A549 (cell line): ENCODE measurements around the gene RUVBL2. TPM values are rescaled to one million over a fixed set of nuclear protein-coding genes. Genes with fewer than 3 reads are reported as not detected.

Experiments used
- ATAC-seq, 2 experiments: fragments of 200-7000 bp in 1 of 2; fragments of >200 bp in 1 of 2; cut with Nextera tagmentation in 1 of 2; cut with Tn5 transposase in 1 of 2; 3 replicates each; pipeline versions ENCODE4 v1.8.0 to v1.9.1; 2018 to 2020; ENCODE audit warnings: mild to moderate bottlenecking in 1 of 2, moderate library complexity in 1 of 2
- CTCF ChIA-PET: fragments of 300-600 bp; sonication (Branson Sonifier 250); formaldehyde crosslinking; extraction: SDS; loops from one replicate; lab custom pipeline; 2021; ENCODE audit warnings: antibody characterized with exemption, inconsistent platforms; lab: Yijun Ruan, JAX
- POLR2A ChIA-PET: fragments of 350-600 bp; formaldehyde crosslinking; extraction: SDS; loops from one replicate; lab custom pipeline; 2021; ENCODE audit warnings: antibody characterized with exemption, inconsistent platforms; lab: Yijun Ruan, JAX
- DNase-seq, 2 experiments: peaks; one replicate each; pipeline versions ENCODE4 v3.0.0 to v3.0.0-alpha.2; 2011 to 2016; ENCODE audit warnings: low read depth in 1 of 2, low spot score in 1 of 2
- FAIRE-seq: peaks from 2 replicates; lab custom pipeline; 2011; peaks lifted over from hg19 to GRCh38; lab: Jason Lieb, UNC
- H3K27ac ChIP-seq, 2 experiments: fragments of >200 bp; sonication (Bioruptor Twin); formaldehyde crosslinking; 3 replicates each; pipeline ENCODE4 v1.5.1; 2016 to 2017
- H3K4me1 ChIP-seq: fragments of >200 bp; sonication (Bioruptor Twin); formaldehyde crosslinking; 3 replicates; pipeline ENCODE4 v1.6.1; 2016
- H3K4me2 ChIP-seq: fragments of >200 bp; sonication (Bioruptor Twin); formaldehyde crosslinking; 3 replicates; pipeline ENCODE4 v1.6.1; 2016
- H3K4me3 ChIP-seq: fragments of >200 bp; sonication (Bioruptor Twin); formaldehyde crosslinking; 3 replicates; pipeline ENCODE4 v1.5.1; 2016
- H3K9me3 ChIP-seq: fragments of >200 bp; sonication (Bioruptor Twin); formaldehyde crosslinking; 3 replicates; pipeline ENCODE4 v1.6.1; 2016
- CBX2 ChIP-seq: fragments of 200-600 bp; sonication (generic); IDR thresholded peaks from 2 replicates; pipeline ENCODE4 v1.6.1; 2016; ENCODE audit warnings: low read depth, mild to moderate bottlenecking, borderline replicate concordance
- CHD4 ChIP-seq: fragments of 200-600 bp; sonication (generic); IDR thresholded peaks from 2 replicates; pipeline ENCODE4 v1.6.1; 2016; ENCODE audit warnings: antibody characterized with exemption, mild to moderate bottlenecking, borderline replicate concordance
- EP300 ChIP-seq, 2 experiments: fragments of >200 bp; sonication (Bioruptor Twin); formaldehyde crosslinking; IDR thresholded peaks; 2 replicates in 1 of 2; 3 replicates in 1 of 2; pipeline ENCODE4 v1.6.1; 2016 to 2017
- FOSB ChIP-seq: fragments of 250-450 bp; sonication (Bioruptor Pico); IDR thresholded peaks from 2 replicates; pipeline ENCODE4 v1.5.0; 2020; ENCODE audit warnings: mild to moderate bottlenecking, moderate library complexity
- FOXS1 ChIP-seq: fragments of 250-450 bp; sonication (Bioruptor Pico); IDR thresholded peaks from 2 replicates; pipeline ENCODE4 v1.5.0; 2020; ENCODE audit warnings: mild to moderate bottlenecking, moderate library complexity
- GATA3 ChIP-seq: IDR thresholded peaks from 2 replicates; pipeline ENCODE4 v1.6.1; 2012; ENCODE audit warnings: borderline replicate concordance
- HEYL ChIP-seq: fragments of 250-450 bp; sonication (Bioruptor Pico); IDR thresholded peaks from 2 replicates; pipeline ENCODE4 v1.8.0; 2021; ENCODE audit warnings: mild to moderate bottlenecking, moderate library complexity
- HOXA7 ChIP-seq: fragments of 250-450 bp; sonication (Bioruptor Pico); IDR thresholded peaks from 2 replicates; pipeline ENCODE4 v1.5.0; 2020; ENCODE audit warnings: mild to moderate bottlenecking, moderate library complexity
- HOXB13 ChIP-seq: fragments of 250-450 bp; sonication (Bioruptor Pico); IDR thresholded peaks from 2 replicates; pipeline ENCODE4 v1.5.0; 2020; ENCODE audit warnings: low read depth, mild to moderate bottlenecking, moderate library complexity
- HOXB5 ChIP-seq: fragments of 250-450 bp; sonication (Bioruptor Pico); IDR thresholded peaks from 2 replicates; pipeline ENCODE4 v1.5.0; 2020; ENCODE audit warnings: mild to moderate bottlenecking, moderate library complexity
- JUNB ChIP-seq: fragments of >200 bp; sonication (Bioruptor Twin); formaldehyde crosslinking; IDR thresholded peaks from 2 replicates; pipeline ENCODE4 v1.6.1; 2016
- KDM1A ChIP-seq: fragments of 200-600 bp; sonication (generic); IDR thresholded peaks from 2 replicates; pipeline ENCODE4 v1.6.1; 2016; ENCODE audit warnings: low read depth, mild to moderate bottlenecking
- KDM5A ChIP-seq: fragments of 200-600 bp; sonication (generic); IDR thresholded peaks from 2 replicates; pipeline ENCODE4 v1.6.1; 2016; ENCODE audit warnings: antibody characterized with exemption, mild to moderate bottlenecking
- MAZ ChIP-seq: fragments of 150-350 bp; IDR thresholded peaks from 2 replicates; pipeline ENCODE4 v1.6.1; 2014; ENCODE audit warnings: antibody characterized with exemption, low read depth, low read length, borderline replicate concordance
- MYC ChIP-seq: IDR thresholded peaks from 2 replicates; pipeline ENCODE4 v1.6.1; 2012; ENCODE audit warnings: mild to moderate bottlenecking, inconsistent platforms, low read length, improper control_type of control experiment, borderline replicate concordance
- NPAS2 ChIP-seq: fragments of 250-450 bp; sonication (Bioruptor Pico); IDR thresholded peaks from 2 replicates; pipeline ENCODE4 v1.8.0; 2022; ENCODE audit warnings: mild to moderate bottlenecking, moderate library complexity, borderline replicate concordance
- POLR2AphosphoS2 ChIP-seq: conservative IDR thresholded peaks from 2 replicates; pipeline ENCODE4 v1.6.1; 2012; ENCODE audit warnings: low read length, improper control_type of control experiment, inconsistent platforms
- RNF2 ChIP-seq: fragments of 200-600 bp; sonication (generic); IDR thresholded peaks from 2 replicates; pipeline ENCODE4 v1.6.1; 2016; ENCODE audit warnings: low read depth, mild to moderate bottlenecking, antibody characterized with exemption, moderate library complexity, borderline replicate concordance
- SREBF2 ChIP-seq: fragments of 450-650 bp; IDR thresholded peaks from 2 replicates; pipeline ENCODE4 v1.6.1; 2014; ENCODE audit warnings: mild to moderate bottlenecking, moderate library complexity
- TFCP2L1 ChIP-seq: fragments of 250-450 bp; sonication (Bioruptor Pico); IDR thresholded peaks from 2 replicates; pipeline ENCODE4 v1.5.0; 2021; ENCODE audit warnings: mild to moderate bottlenecking
- ZNF302 ChIP-seq: fragments of 250-450 bp; sonication (Bioruptor Pico); IDR thresholded peaks from 2 replicates; pipeline ENCODE4 v1.9.0; 2021; ENCODE audit warnings: inconsistent platforms, mild to moderate bottlenecking, moderate library complexity
- WGBS: methylation state at CpG from one replicate; pipeline ENCODE4 v1.1.6; 2017; ENCODE audit errors: missing lambda C conversion rate; 5-methylcytosine and 5-hydroxymethylcytosine counted together
- polyA plus RNA-seq, 4 experiments: library from polyadenylated mRNA; depleted of rRNA in 3 of 4; stranded (reverse); fragments of >200 nt; fragmentation: RNase III in 1 of 4; extraction: RNeasy Plus Mini Kit Qiagen cat#74134 plus additional on column Dnase treatment in 1 of 4; gene quantifications; 2 replicates in 3 of 4; 3 replicates in 1 of 4; pipeline ENCODE4 v1.2.3, GENCODE V29; 2011 to 2017
- TF ChIP-seq, protein P1 (sequence below): fragments of 250-450 bp; sonication (Bioruptor Pico); IDR thresholded peaks from 2 replicates; pipeline ENCODE4 v1.5.0; 2020; ENCODE audit warnings: low read depth, mild to moderate bottlenecking, moderate library complexity
- TF ChIP-seq, protein P2 (sequence below): IDR thresholded peaks from 2 replicates; pipeline ENCODE4 v1.6.1; 2012; ENCODE audit warnings: low read depth, borderline replicate concordance
- TF ChIP-seq, protein P3 (sequence below): fragments of >200 bp; sonication (Bioruptor Twin); formaldehyde crosslinking; IDR thresholded peaks from 2 replicates; pipeline ENCODE4 v1.6.1; 2016
- TF ChIP-seq, protein P4 (sequence below): IDR thresholded peaks from 2 replicates; pipeline ENCODE4 v1.6.1; 2012
- TF ChIP-seq, protein P5 (sequence below): fragments of 150-350 bp; IDR thresholded peaks from 2 replicates; pipeline ENCODE4 v1.6.1; 2014; ENCODE audit warnings: low read depth, mild to moderate bottlenecking, low read length
- TF ChIP-seq, protein P6 (sequence below): IDR thresholded peaks from 2 replicates; pipeline ENCODE4 v1.6.1; 2012

Gene RUVBL2
- polyA plus RNA-seq, 2 of the 4 experiments (the other 2 are of a cell fraction): 186 to 225 TPM

DNA sequence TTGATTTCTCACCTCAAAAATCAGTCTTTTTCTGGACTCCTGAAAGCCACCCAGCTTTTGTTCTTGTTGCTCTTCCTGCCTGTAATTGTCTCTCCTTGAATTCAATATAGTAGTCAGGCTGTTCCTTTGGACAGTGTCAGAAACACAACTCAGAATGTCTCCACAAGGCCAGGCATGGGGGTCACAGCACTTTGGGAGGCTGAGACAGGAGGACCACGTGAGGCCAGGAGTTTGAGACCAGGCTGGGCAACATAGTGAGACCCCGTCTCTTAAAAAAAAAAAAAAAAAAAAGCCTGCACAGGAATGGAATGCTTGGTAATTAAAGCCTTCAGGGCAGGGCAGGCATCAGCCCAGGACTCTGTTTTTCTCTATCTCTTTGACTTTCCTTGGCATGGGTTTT is 47.9 kb upstream of the RUVBL2 start:
- Histone ChIP-seq H3K4me1 (no peaks in the 10 kb centered on the region), H3K4me3 (no peak overlapping the region), H3K27ac (peak overlapping the region in 1 of 2 experiments; percentile 29; a peak in 2 of 6 replicates), H3K4me2 (no peak overlapping the region), H3K9me3 (peaks cover 5% of the 10 kb centered on the region)
- POLR2A ChIA-PET: interaction anchor here (1.1 kb wide), 2 partner anchors 9 to 13 kb away, joined by 3 to 4 read pairs; partner anchors contain the start of genes BAX and DHDH
- CTCF ChIA-PET: interaction anchor here (0.6 to 1.5 kb wide), 4 partner anchors 13 to 94 kb away, joined by 3 to 5 read pairs (median 4); partner anchors contain the start of genes DHDH, GYS1 and RUVBL2
- 86% methylated on average over 2 of the region's 2 CpGs for WGBS
- FAIRE-seq (no peak), ATAC-seq (no peak), DNase-seq (no peak)
- TF ChIP-seq HOXB13 (no peak), HEYL (no peak), FOSB (CRISPR knock-in tag) (no peak), KDM1A (no peak), KDM5A (no peak), JUNB (no peak), RNF2 (no peak), HOXA7 (CRISPR knock-in tag) (no peak), GATA3 (no peak), CHD4 (no peak), TFCP2L1 (CRISPR knock-in tag) (no peak), ZNF302 (CRISPR knock-in tag) (no peak)
- TF ChIP-seq, protein P1, sequence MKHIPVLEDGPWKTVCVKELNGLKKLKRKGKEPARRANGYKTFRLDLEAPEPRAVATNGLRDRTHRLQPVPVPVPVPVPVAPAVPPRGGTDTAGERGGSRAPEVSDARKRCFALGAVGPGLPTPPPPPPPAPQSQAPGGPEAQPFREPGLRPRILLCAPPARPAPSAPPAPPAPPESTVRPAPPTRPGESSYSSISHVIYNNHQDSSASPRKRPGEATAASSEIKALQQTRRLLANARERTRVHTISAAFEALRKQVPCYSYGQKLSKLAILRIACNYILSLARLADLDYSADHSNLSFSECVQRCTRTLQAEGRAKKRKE (CRISPR knock-in tag): no peak
- TF ChIP-seq, protein P2, sequence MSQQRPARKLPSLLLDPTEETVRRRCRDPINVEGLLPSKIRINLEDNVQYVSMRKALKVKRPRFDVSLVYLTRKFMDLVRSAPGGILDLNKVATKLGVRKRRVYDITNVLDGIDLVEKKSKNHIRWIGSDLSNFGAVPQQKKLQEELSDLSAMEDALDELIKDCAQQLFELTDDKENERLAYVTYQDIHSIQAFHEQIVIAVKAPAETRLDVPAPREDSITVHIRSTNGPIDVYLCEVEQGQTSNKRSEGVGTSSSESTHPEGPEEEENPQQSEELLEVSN: no peak
- TF ChIP-seq, protein P3, sequence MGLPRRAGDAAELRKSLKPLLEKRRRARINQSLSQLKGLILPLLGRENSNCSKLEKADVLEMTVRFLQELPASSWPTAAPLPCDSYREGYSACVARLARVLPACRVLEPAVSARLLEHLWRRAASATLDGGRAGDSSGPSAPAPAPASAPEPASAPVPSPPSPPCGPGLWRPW: no peak
- TF ChIP-seq, protein P4, sequence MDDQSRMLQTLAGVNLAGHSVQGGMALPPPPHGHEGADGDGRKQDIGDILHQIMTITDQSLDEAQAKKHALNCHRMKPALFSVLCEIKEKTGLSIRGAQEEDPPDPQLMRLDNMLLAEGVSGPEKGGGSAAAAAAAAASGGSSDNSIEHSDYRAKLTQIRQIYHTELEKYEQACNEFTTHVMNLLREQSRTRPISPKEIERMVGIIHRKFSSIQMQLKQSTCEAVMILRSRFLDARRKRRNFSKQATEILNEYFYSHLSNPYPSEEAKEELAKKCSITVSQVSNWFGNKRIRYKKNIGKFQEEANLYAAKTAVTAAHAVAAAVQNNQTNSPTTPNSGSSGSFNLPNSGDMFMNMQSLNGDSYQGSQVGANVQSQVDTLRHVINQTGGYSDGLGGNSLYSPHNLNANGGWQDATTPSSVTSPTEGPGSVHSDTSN: no peak
- TF ChIP-seq, protein P5, sequence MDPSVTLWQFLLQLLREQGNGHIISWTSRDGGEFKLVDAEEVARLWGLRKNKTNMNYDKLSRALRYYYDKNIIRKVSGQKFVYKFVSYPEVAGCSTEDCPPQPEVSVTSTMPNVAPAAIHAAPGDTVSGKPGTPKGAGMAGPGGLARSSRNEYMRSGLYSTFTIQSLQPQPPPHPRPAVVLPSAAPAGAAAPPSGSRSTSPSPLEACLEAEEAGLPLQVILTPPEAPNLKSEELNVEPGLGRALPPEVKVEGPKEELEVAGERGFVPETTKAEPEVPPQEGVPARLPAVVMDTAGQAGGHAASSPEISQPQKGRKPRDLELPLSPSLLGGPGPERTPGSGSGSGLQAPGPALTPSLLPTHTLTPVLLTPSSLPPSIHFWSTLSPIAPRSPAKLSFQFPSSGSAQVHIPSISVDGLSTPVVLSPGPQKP: no peak

DNA sequence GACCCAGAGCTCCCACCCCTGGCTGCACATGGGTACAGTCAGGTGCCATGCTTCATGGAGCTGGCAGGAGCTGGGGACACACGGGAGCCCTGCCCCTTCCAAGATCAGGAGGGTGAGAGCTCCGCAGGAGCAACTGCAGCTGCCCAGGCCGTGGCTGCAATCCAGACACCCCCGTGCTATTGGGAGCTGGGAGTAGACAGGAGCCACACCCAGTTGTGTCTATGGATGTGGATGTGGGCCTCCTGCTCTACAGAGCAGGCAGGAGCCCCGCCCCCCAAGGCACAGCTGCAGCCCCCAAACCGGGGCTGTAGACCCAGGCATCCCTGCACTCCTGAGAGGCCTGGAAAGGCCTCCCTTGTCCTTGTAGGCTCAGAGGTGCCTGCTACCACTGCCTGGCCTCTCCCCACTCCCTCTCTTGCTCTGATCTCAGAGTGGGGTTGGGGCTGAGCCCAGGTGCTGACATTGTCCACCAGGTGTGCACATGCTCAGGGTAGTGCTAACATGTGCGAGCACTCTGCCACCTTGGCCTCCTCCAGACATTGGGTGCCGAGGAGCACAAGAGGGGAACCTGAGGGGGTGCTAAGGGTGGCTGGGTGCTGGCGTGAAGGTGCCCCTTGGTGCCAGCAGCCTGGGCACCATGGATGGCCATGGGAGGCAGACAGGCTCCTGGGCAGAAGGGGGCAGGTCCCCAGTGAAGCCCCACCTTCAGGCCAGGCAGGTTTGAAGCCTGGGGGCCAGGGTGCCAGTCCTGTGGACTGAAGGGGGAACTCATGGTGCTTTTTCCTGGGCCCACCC is 47.0 kb upstream of the RUVBL2 start:
- Histone ChIP-seq H3K9me3 (no peaks in the 10 kb centered on the region), H3K4me3 (no peak overlapping the region), H3K4me1 (no peaks in the 10 kb centered on the region), H3K27ac (peak overlapping the region in 1 of 2 experiments; percentile 29; a peak in 2 of 6 replicates), H3K4me2 (no peak overlapping the region)
- DNase-seq (no peak), ATAC-seq (peak in 1 of 2 experiments; percentile 21; a peak in 3 of 6 replicates), FAIRE-seq (no peak)
- POLR2A ChIA-PET: interaction anchor here (1.1 kb wide), 2 partner anchors 8 to 13 kb away, joined by 3 to 4 read pairs; partner anchors contain the start of genes BAX and DHDH
- CTCF ChIA-PET: interaction anchor here (0.6 to 3.3 kb wide), 7 partner anchors 14 to 140 kb away, joined by 3 to 8 read pairs (median 4); partner anchors contain the start of genes DHDH, GYS1 and RUVBL2
- WGBS: 69% methylated on average over 8 of the region's 9 CpGs
- TF ChIP-seq SREBF2 (no peak), HOXB13 (no peak), MYC (no peak), HEYL (no peak), MAZ (no peak), CBX2 (no peak), FOXS1 (CRISPR knock-in tag) (no peak), NPAS2 (no peak), EP300 (IDR thresholded peaks at IDR 0.05) (no peak), TFCP2L1 (CRISPR knock-in tag) (no peak), HOXB5 (no peak), POLR2AphosphoS2 (no peak)
- TF ChIP-seq, protein P4: no peak
- TF ChIP-seq, protein P6, sequence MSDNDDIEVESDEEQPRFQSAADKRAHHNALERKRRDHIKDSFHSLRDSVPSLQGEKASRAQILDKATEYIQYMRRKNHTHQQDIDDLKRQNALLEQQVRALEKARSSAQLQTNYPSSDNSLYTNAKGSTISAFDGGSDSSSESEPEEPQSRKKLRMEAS: no peak
